ENCODE data around the gene PLCB1.

The PLCB1 gene

DNA sequence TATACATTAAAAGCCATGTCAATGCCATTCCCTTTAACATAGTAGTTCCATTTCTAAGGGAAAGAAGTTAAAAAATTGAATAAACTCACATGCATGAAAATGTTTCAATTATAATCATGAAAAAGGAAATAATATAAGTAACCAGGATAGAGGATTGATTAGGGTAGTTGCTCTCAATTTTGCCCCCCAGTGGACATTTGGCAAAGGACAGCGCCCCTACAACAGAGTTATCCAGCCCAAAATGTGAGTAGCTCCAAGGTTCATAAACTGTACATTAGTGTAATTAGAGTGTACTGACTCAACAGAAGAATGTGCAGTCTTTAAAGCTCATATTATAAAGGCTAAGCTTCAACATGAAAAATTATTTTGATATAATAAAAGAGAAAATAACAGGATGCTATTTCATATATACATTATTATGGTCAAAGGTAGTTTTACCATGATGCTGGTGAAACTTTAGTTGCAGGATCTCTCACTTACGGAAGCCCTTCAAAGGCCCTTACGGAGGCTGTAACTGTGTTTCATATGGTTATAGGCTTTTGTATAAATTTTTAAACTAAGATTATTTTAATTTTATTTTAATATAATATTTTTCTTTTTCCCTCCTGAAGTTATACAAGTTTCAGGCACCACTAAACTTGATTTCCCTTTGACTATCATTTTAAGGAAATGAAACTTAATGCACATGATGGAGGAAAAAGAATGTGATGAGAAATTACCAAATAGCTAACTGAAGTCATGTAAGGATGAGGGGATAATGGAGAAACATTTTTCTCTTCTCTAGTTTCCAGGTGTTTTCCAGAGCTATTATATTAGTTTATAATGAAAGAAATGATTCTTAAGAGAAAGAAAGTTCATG lies 403.6 kb downstream of the PLCB1 start:
- in situ Hi-C loops (cut with HindIII; ENCODE audit: low sequenced_read_pairs) = no loop called here
- DNase-seq (ENCODE audit: low read depth) = no peak

GRCh38 chr20:8536262-8536618 lies 404.2 kb downstream of the PLCB1 start:
- in situ Hi-C loops (cut with HindIII; ENCODE audit: low sequenced_read_pairs) = no loop called here
- TF ChIP-seq CTCF (IDR thresholded peaks at IDR 0.05; ENCODE audit: low read depth, low read length, missing control alignments) = no peak
- no peak for DNase-seq (ENCODE audit: low read depth)
- H3K4me3 ChIP-seq (ENCODE audit: low read depth, low read length) = no peak overlapping the region

More for the DNA sequence above, 403.6 kb downstream of the PLCB1 start:
- H3K4me3 ChIP-seq (ENCODE audit: low read depth, low read length) = no peak overlapping the region
- peak; percentile 70 for TF ChIP-seq CTCF (IDR thresholded peaks at IDR 0.05; ENCODE audit: low read depth, low read length, missing control alignments)

DNA sequence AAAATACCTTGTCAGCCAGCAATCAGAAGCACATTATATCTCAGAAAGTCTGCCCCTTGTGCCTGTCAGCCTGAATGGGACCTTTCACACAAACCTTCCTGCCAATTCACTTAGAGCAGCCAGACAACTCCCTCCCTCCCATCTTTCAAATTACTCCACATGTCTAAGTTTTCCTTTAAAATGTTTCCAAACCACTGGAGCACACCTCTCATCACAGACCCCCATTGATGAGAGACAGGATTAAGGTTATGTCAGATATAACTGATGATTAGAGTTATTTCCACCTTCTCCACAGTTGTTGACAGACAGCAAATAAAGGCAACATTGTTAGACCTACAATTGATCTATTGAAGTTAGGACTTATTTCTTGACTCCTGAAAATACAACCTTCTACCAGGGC lies 408.4 kb downstream of the PLCB1 start:
- in situ Hi-C loops (cut with HindIII; ENCODE audit: low sequenced_read_pairs) = no loop called here
- H3K4me3 ChIP-seq (ENCODE audit: low read depth, low read length) = no peak overlapping the region
- no peak for DNase-seq (ENCODE audit: low read depth)
- no peak for TF ChIP-seq CTCF (IDR thresholded peaks at IDR 0.05; ENCODE audit: low read depth, low read length, missing control alignments)

DNA sequence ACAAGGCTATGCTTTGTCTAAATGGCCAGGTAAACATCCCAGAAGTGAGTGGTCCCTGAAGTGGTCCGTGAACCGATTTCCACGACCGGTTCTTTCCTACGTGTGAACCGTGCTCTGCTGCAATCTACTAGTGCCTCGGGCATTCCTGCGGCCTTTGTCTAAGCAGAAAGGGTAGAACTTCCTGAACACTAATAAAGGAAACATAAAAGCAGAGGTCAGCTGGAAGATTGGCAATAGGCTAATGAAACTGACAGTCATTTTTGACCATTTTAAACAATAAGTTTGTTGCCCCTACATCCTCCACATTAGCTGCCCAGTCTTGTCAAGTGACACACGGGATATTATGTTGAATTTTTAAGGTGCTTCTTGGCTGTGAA lies 410.0 kb downstream of the PLCB1 start:
- in situ Hi-C loops (cut with HindIII; ENCODE audit: low sequenced_read_pairs) = no loop called here
- no peak for TF ChIP-seq CTCF (IDR thresholded peaks at IDR 0.05; ENCODE audit: low read depth, low read length, missing control alignments)
- no peak overlapping the region for H3K4me3 ChIP-seq (ENCODE audit: low read depth, low read length)
- DNase-seq (ENCODE audit: low read depth) = no peak

DNA sequence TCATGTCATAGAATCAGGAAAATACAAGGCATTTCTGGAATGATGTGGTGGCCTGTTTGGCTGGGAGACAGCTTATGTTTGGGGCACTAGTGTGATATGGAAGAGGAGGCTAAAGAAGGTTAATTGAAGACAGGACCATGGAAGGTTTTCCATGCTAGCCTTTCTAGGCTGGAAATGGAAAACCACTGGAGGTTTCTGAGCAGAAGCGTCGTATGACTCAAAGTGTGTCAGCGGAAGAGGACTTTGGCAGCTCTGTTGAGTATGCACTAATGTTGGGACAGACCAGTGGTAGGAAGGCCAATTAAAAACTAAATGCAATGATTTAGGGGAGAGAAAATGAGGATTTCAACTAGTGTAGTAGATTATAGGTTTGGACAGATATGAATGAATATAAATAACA lies 413.1 kb downstream of the PLCB1 start:
- TF ChIP-seq CTCF (IDR thresholded peaks at IDR 0.05; ENCODE audit: low read depth, low read length, missing control alignments) = no peak
- no peak for DNase-seq (ENCODE audit: low read depth)
- no peak overlapping the region for H3K4me3 ChIP-seq (ENCODE audit: low read depth, low read length)
- in situ Hi-C loops (cut with HindIII; ENCODE audit: low sequenced_read_pairs) = no loop called here

DNA sequence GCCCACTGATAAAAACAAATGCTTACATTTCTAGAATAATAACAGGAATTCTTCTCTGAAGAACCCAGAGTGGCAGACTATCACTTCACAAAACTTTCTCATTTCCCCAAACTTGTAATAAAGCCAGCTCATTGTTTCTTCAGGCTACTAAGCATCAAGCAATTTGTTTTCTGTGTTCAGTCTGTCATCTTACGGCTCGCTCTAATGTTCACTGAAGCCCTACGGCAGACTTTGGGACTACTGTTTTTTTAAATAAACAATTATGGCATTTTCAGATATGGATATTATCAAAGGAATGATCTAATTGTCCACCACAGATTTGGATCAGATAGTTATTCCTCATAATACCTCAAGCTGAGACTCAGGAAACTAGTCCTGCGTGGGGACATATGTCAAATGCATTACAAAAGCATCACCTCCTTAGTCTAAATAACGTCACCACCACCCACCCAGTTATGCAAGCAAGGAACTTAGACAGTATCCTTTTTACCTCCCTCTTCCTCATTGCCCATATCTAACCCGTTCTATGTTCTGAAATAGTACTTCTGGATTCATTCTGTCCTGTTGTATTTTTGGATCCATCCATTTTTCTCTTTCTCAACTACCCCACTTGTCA lies 415.1 kb downstream of the PLCB1 start:
- no peak for DNase-seq (ENCODE audit: low read depth)
- in situ Hi-C loops (cut with HindIII; ENCODE audit: low sequenced_read_pairs) = no loop called here
- no peak for TF ChIP-seq CTCF (IDR thresholded peaks at IDR 0.05; ENCODE audit: low read depth, low read length, missing control alignments)
- no peak overlapping the region for H3K4me3 ChIP-seq (ENCODE audit: low read depth, low read length)
